HCT116 (cell line): ENCODE measurements around the gene ADAM17. TPM values are rescaled to one million over a fixed set of nuclear protein-coding genes. Genes with fewer than 3 reads are reported as not detected.

Experiments used
- ATAC-seq: fragments of 200-7000 bp; cut with Tn5 transposase; 2 replicates; pipeline ENCODE4 v1.9.1; 2020; ENCODE audit warnings: mild to moderate bottlenecking, moderate library complexity
- BruUV-seq: library from RNA; stranded (reverse); fragments of 400-500 nt; replicated peaks from 2 replicates; lab custom pipeline; 2021; lab: Mats Ljungman, UMichigan
- CTCF ChIA-PET: fragments of 300-600 bp; sonication (Branson Sonifier 250); formaldehyde crosslinking; loops from one replicate; lab custom pipeline; 2021; ENCODE audit warnings: antibody characterized with exemption; lab: Charles Lee
- POLR2A ChIA-PET: fragments of 300-600, 350-600 bp; sonication (Branson Sonifier 250); formaldehyde crosslinking; loops from one replicate; lab custom pipeline; 2021; ENCODE audit warnings: antibody characterized with exemption; lab: Charles Lee
- RAD21 ChIA-PET, 2 experiments: fragments of 300-600 bp; sonication (Branson Sonifier 250); formaldehyde crosslinking; loops; one replicate each; lab custom pipeline; 2023; ENCODE audit warnings: low total read pairs in 2 of 2; ENCODE audit not compliant: uncharacterized antibody in 2 of 2, unreplicated experiment in 2 of 2, low non-redundant PET in 1 of 2; lab: Charles Lee
- DNase-seq: peaks from one replicate; pipeline ENCODE4 v3.0.0-alpha.2; 2010; ENCODE audit warnings: low read depth, low spot score
- H2AFZ ChIP-seq: fragments of 200-600 bp; shearing (Covaris generic), sonication (generic); 2 replicates; pipeline ENCODE4 v1.6.1; 2017; ENCODE audit warnings: low read depth, mixed run types, mixed read lengths, antibody characterized with exemption, low read length; ENCODE audit not compliant: poor library complexity, severe bottlenecking
- H3K27ac ChIP-seq: 2 replicates; pipeline ENCODE4 v1.5.1; 2012; ENCODE audit warnings: low read depth, low read length
- H3K27me3 ChIP-seq: fragments of 200-600 bp; sonication (generic); 2 replicates; pipeline ENCODE4 v1.6.1; 2016; ENCODE audit warnings: mixed run types, low read length, mixed read lengths; ENCODE audit not compliant: insufficient read depth
- H3K36me3 ChIP-seq, 2 experiments: fragments of 200-500 bp in 1 of 2; fragments of 200-600 bp in 1 of 2; sonication (Bioruptor generic) in 1 of 2; sonication (generic) in 1 of 2; 2 replicates each; pipeline versions ENCODE4 v1.5.1 to v1.6.1; 2014 to 2016; ENCODE audit warnings: low read length in 2 of 2, inconsistent platforms in 1 of 2, mixed read lengths in 1 of 2, mixed run types in 1 of 2; ENCODE audit not compliant: insufficient read depth in 2 of 2, control insufficient read depth in 1 of 2
- H3K4me1 ChIP-seq, 2 experiments: fragments of 200-600 bp in 1 of 2; sonication (generic) in 1 of 2; 2 replicates each; pipeline versions ENCODE4 v1.5.1 to v1.6.1; 2012 to 2017; ENCODE audit warnings: low read length in 2 of 2, inconsistent platforms in 1 of 2, mild to moderate bottlenecking in 1 of 2, mixed read lengths in 1 of 2, mixed run types in 1 of 2, moderate library complexity in 1 of 2; ENCODE audit not compliant: insufficient read depth in 2 of 2, control insufficient read depth in 1 of 2
- H3K4me2 ChIP-seq: fragments of 200-600 bp; sonication (generic); 2 replicates; pipeline ENCODE4 v1.6.1; 2017; ENCODE audit warnings: mixed run types, low read length, mixed read lengths
- H3K4me3 ChIP-seq, 2 experiments: fragments of 200-600 bp in 1 of 2; sonication (generic) in 1 of 2; replicated peaks in 1 of 2; 2 replicates each; pipeline ENCODE4 v1.5.1; 2011 to 2016; ENCODE audit warnings: low read length in 2 of 2, control low read depth in 1 of 2, low read depth in 1 of 2, mild to moderate bottlenecking in 1 of 2, mixed read lengths in 1 of 2, mixed run types in 1 of 2
- H3K79me2 ChIP-seq: fragments of 200-600 bp; sonication (generic); 2 replicates; pipeline ENCODE4 v1.6.1; 2017; ENCODE audit warnings: mild to moderate bottlenecking, mixed run types, low read length, moderate library complexity, mixed read lengths; ENCODE audit not compliant: insufficient read depth
- H3K9ac ChIP-seq: fragments of 200-600 bp; sonication (generic); 2 replicates; pipeline ENCODE4 v1.6.1; 2016; ENCODE audit warnings: low read length, mixed read lengths
- H3K9me2 ChIP-seq: fragments of 200-600 bp; sonication (generic), shearing (Covaris generic); 2 replicates; pipeline ENCODE4 v1.6.1; 2017; ENCODE audit warnings: mixed run types, mild to moderate bottlenecking, moderate library complexity; ENCODE audit not compliant: insufficient read depth
- H3K9me3 ChIP-seq, 2 experiments: fragments of 200-500 bp in 1 of 2; fragments of 200-600 bp in 1 of 2; sonication (Bioruptor generic) in 1 of 2; sonication (generic) in 1 of 2; 2 replicates each; pipeline ENCODE4 v1.6.1; 2014 to 2017; ENCODE audit warnings: low read length in 2 of 2, mixed read lengths in 2 of 2, inconsistent platforms in 1 of 2, low read depth in 1 of 2, mild to moderate bottlenecking in 1 of 2, mixed run types in 1 of 2, moderate library complexity in 1 of 2; ENCODE audit not compliant: control insufficient read depth in 1 of 2, insufficient read depth in 1 of 2
- H4K20me1 ChIP-seq: fragments of 200-600 bp; sonication (generic), shearing (Covaris generic); 2 replicates; pipeline ENCODE4 v1.6.1; 2017; ENCODE audit warnings: mixed run types, mild to moderate bottlenecking, moderate library complexity; ENCODE audit not compliant: insufficient read depth
- ATF3 ChIP-seq: IDR thresholded peaks from 2 replicates; pipeline ENCODE4 v1.6.1; 2012
- CEBPB ChIP-seq: IDR thresholded peaks from 2 replicates; pipeline ENCODE4 v1.6.1; 2012; ENCODE audit warnings: low read depth
- CTCF ChIP-seq, 3 experiments: fragments of 200-600 bp in 1 of 3; sonication (generic) in 1 of 3; IDR thresholded peaks in 2 of 3; conservative IDR thresholded peaks in 1 of 3; 2 replicates each; pipeline ENCODE4 v1.5.1; 2012 to 2017; ENCODE audit warnings: low read depth in 2 of 3, low read length in 2 of 3, antibody characterized with exemption in 1 of 3, borderline replicate concordance in 1 of 3, control low read depth in 1 of 3, mild to moderate bottlenecking in 1 of 3, mixed read lengths in 1 of 3, mixed run types in 1 of 3, moderate library complexity in 1 of 3; ENCODE audit not compliant: insufficient read depth in 1 of 3
- RAD21 ChIP-seq: IDR thresholded peaks from 2 replicates; pipeline ENCODE4 v1.6.1; 2012; ENCODE audit warnings: low read depth, mild to moderate bottlenecking
- SP1 ChIP-seq: IDR thresholded peaks from 2 replicates; pipeline ENCODE4 v1.6.1; 2012; ENCODE audit warnings: low read depth
- ZBTB33 ChIP-seq: IDR thresholded peaks from 2 replicates; pipeline ENCODE4 v1.6.1; 2011; ENCODE audit warnings: mild to moderate bottlenecking, low read length, moderate library complexity; ENCODE audit not compliant: insufficient replicate concordance; ENCODE audit errors: extremely low read depth
- intact Hi-C: fragments of 100-400 bp; cut with micrococcal nuclease; formaldehyde crosslinking; loops from 2 replicates; pipeline ENCODE4 v1.10.0; 2022
- total RNA-seq: library from RNA; stranded (reverse); gene quantifications from one replicate; pipeline ENCODE4 v1.2.1, GENCODE V29; 2021; ENCODE audit not compliant: unreplicated experiment

The ADAM17 gene
- total RNA-seq, 1 experiment from 2014 or later = 39.2 TPM

- Histone ChIP-seq H3K9me2 (no peaks in the 10 kb centered on the region), H3K27ac (peak overlapping the region; percentile 78; the same call in 1 of the 2 replicates), H4K20me1 (peaks cover 6% of the 10 kb centered on the region; the same call in 1 of the 2 replicates), H2AFZ (no peak overlapping the region), H3K27me3 (no peaks in the 10 kb centered on the region), H3K4me2 (peak overlapping the region; percentile 59; the same call in 1 of the 2 replicates), H3K4me3 (no peak overlapping the region), H3K79me2 (peaks cover 100% of the 10 kb centered on the region), H3K9me3 (no peaks in the 10 kb centered on the region; a peak in 1 of 4 replicates), H3K4me1 (peaks cover 41 to 47% of the 10 kb centered on the region in 2 experiments), H3K36me3 (peaks cover 2 to 27% of the 10 kb centered on the region in 2 experiments; a peak in 1 of 4 replicates), H3K9ac (peak overlapping the region; percentile 37; the same call in 1 of the 2 replicates)
- ChIA-PET RAD21 (no interaction called here), CTCF (no interaction called here), POLR2A (interaction anchor here (1.4 kb wide), 1 partner anchor 14 kb away, joined by 5 read pairs; no protein-coding TSS in a partner anchor)
- intact Hi-C loops = no loop called here
- no TSS peak for BruUV-seq
- TF ChIP-seq ZBTB33 (no peak), CEBPB (no peak), RAD21 (no peak), ATF3 (no peak), CTCF (IDR thresholded peaks at IDR 0.05 in 2 of 3, conservative IDR thresholded peaks at IDR 0.05 in 1 of 3; ENCODE audit: borderline replicate concordance in 1 of 3, insufficient read depth in 1 of 3, low read depth in 2 of 3, low read length in 2 of 3) (no peak), SP1 (no peak)
- DNase-seq = no peak
- no peak for ATAC-seq
Observed at GRCh38 chr2:9593925-9594324, 38.3 kb upstream of the ADAM17 start.
